ENCODE data around the gene TEKTIP1.

GRCh38 chr19:3510727-3511126 lies 28.2 kb upstream of the TEKTIP1 start:
- TF ChIP-seq CTCF (IDR thresholded peaks at IDR 0.05) = no peak
- TF ChIP-seq POLR2A (IDR thresholded peaks at IDR 0.05) = no peak
